Activated CD8-positive, alpha-beta memory T cell treated with anti-CD3 and anti-CD28 coated beads, Interleukin-2, amount 10 ng/mL, durations not matched to agents 7 days and 5 days (primary cell): ENCODE results near the gene NHERF2. TPM values are rescaled to one million over a fixed set of nuclear protein-coding genes. Genes with fewer than 3 reads are reported as not detected.

Source experiments
- ATAC-seq: fragments of 150-1000 bp; cut with Tn5 transposase; one replicate; pipeline ENCODE4 v1.10.0; 2021; ENCODE audit warnings: moderate library complexity
- CTCF ChIA-PET: fragments of 350-600 bp; sonication (Branson Sonifier 250); formaldehyde crosslinking; loops from one replicate; lab custom pipeline; 2021; ENCODE audit warnings: antibody characterized with exemption; lab: Charles Lee
- DNase-seq: peaks from one replicate; pipeline ENCODE4 v3.0.0-alpha.2; 2020
- H3K27ac Mint-ChIP-seq: one replicate; pipeline ENCODE4 v1.8.0; 2021; ENCODE audit warnings: mild to moderate bottlenecking, mixed read lengths
- H3K27me3 Mint-ChIP-seq: one replicate; pipeline ENCODE4 v1.8.0; 2021; ENCODE audit warnings: mixed read lengths
- H3K36me3 Mint-ChIP-seq: one replicate; pipeline ENCODE4 v1.8.0; 2021; ENCODE audit warnings: mild to moderate bottlenecking, mixed read lengths
- H3K4me1 Mint-ChIP-seq: one replicate; pipeline ENCODE4 v1.8.0; 2021; ENCODE audit warnings: mixed read lengths
- H3K4me3 Mint-ChIP-seq: one replicate; pipeline ENCODE4 v1.8.0; 2021; ENCODE audit warnings: mild to moderate bottlenecking, moderate library complexity, mixed read lengths
- H3K9me3 Mint-ChIP-seq: one replicate; pipeline ENCODE4 v1.8.0; 2022; ENCODE audit warnings: low read depth, mixed read lengths
- total RNA-seq, 2 experiments: library from RNA; stranded (reverse); gene quantifications; one replicate each; pipeline ENCODE4 v1.2.3, GENCODE V29; 2021

NHERF2 gene
- total RNA-seq, 2 experiments from 2014 or later: 1.3 to 2.2 TPM

DNA sequence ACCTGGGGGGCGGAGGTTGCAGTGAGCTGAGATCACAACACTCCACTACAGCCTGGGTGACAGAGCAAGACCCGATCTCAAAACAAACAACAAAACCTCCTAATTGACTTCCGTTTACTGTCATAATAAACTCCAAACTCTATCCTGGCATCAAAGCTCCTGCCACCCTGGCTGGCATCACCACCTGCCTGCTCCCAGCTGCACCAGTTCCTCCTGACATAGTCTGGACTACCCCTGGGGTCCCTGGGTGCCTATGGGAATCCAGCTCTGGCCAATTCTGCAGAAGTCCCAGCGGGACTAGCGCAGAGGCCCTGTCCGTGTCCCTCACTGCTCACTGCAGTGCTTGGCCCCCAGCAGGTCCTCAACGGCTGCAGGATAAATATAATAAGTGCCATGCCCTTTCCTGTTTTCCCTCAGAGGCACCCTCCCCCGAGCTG, 20.2 kb downstream of the NHERF2 start:
- Mint-ChIP-seq H3K4me3 (peak overlapping the region; percentile 89), H3K36me3 (peaks cover 6% of the 10 kb centered on the region), H3K9me3 (no peaks in the 10 kb centered on the region), H3K27me3 (no peaks in the 10 kb centered on the region), H3K27ac (peak overlapping the region; percentile 85), H3K4me1 (peaks cover 21% of the 10 kb centered on the region)
- CTCF ChIA-PET: interaction anchor here (0.7 to 2.7 kb wide), 6 partner anchors 24 to 293 kb away, joined by 3 to 22 read pairs (median 7); partner anchors contain the start of gene ABCA3
- ATAC-seq: no peak
- DNase-seq: no peak

DNA sequence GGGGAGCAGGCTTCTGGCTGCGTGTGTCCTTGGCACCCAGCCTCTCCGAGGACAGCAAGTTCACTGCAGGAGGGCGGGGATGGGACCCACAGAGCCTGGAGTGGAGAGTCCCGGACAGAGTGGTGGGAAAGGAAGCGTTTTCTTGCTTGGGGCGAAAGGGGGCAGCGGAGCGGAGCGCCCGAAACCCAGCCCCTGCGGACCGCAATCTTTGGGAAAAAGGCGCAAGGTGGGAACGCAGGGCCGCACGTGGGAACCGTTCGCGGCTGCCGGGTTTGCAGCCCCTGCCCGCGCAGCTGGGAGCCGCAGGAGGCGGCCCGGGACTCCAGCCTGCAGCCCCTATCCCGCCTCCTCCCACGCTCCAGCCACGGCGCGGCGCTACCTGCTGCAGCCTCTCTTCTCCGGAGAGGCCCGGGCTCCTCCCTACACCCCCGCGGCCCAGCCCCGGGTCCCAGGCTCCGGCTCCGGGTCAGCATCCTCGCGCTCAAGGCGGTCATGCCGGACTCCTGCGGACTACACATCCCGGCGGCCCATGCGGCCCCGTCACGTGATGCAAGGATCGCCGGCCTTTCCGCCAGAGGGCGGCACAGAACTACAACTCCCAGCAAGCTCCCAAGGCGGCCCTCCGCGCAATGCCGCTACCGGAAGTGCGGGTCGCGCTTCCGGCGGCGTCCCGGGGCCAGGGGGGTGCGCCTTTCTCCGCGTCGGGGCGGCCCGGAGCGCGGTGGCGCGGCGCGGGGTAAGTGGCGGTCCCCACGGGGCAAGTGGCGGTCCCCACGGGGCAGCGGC, 20.8 kb downstream of the NHERF2 start, which contains the start of the genes NTHL1 and TSC2:
Gene NTHL1, minus strand, starts transcription at position 505 of the 786 bp plus-strand sequence. Its CDS starts 11 bp downstream, at position 494.
Gene TSC2, plus strand, starts transcription at position 656 of the 786 bp plus-strand sequence. CDS start 631 bp downstream, outside the sequence.
- H3K36me3 Mint-ChIP-seq: peaks cover 6% of the 10 kb centered on the region
- peak within 1 kb of the TSS; percentile 85 for H3K27ac Mint-ChIP-seq
- ATAC-seq: peak; percentile 93
- H3K4me3 Mint-ChIP-seq: peak within 1 kb of the TSS; percentile 89
- peaks cover 21% of the 10 kb centered on the region for H3K4me1 Mint-ChIP-seq
- H3K9me3 Mint-ChIP-seq: no peaks in the 10 kb centered on the region
- peak; percentile 97 for DNase-seq
- CTCF ChIA-PET: interaction anchor here (0.7 to 2.7 kb wide), 15 partner anchors 10 to 380 kb away, joined by 3 to 22 read pairs (median 4); partner anchors contain the start of genes ABCA3, PKD1 and TRAF7
- no peaks in the 10 kb centered on the region for H3K27me3 Mint-ChIP-seq

DNA sequence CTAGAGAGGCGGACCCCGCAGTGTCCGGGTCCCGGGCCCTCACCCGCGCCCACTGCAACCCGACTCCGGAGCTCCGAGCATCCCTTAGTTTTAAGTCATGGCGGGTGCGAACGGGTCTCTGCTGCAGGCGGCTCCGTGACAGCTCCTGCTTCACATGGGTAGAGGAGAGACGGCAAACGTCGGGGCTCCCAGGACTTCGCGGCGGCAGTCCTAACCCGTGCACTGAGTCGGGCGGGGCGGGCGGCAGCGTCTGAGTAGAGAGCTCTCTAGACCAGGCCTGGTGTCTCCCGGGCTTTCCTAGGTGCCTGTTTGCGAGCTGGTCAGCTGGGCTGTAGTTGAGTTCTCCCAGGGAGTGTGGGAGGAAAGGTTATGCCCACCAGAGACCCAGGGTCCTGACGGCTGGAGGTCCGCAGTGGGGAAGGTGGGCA, 21.4 kb downstream of the NHERF2 start:
- H3K4me1 Mint-ChIP-seq: peaks cover 21% of the 10 kb centered on the region
- no peaks in the 10 kb centered on the region for H3K9me3 Mint-ChIP-seq
- peak overlapping the region; percentile 77 for H3K27ac Mint-ChIP-seq
- peaks cover 6% of the 10 kb centered on the region for H3K36me3 Mint-ChIP-seq
- DNase-seq (peak; percentile 45), ATAC-seq (peak; percentile 22)
- no peaks in the 10 kb centered on the region for H3K27me3 Mint-ChIP-seq
- CTCF ChIA-PET: interaction anchor here (0.7 to 2.7 kb wide), 14 partner anchors 9 to 379 kb away, joined by 3 to 22 read pairs (median 4); partner anchors contain the start of genes ABCA3, PKD1 and TRAF7
- H3K4me3 Mint-ChIP-seq: peak overlapping the region; percentile 89

DNA sequence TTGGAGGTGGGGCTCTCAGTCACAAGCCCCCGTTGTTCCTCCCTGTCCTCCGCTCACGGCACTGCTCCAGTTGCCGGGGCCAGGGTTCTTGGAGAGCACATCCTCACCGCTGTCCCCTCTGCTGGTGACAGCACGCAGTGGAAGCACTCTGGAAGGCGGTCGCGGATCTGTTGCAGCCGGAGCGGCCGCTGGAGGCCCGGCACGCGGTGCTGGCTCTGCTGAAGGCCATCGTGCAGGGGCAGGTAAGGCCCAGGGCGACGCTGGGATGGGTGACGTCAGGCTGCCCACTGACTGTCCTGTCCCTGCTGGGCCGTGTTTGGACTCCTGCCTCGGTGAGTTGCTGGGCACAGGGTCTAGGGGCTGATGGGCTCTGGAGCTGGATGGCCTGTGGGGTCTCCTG, 26.5 kb downstream of the NHERF2 start:
- CTCF ChIA-PET: no interaction called here
- no peaks in the 10 kb centered on the region for H3K9me3 Mint-ChIP-seq
- peaks cover 6% of the 10 kb centered on the region for H3K36me3 Mint-ChIP-seq
- DNase-seq (no peak), ATAC-seq (no peak)
- peaks cover 11% of the 10 kb centered on the region for H3K4me1 Mint-ChIP-seq
- no peaks in the 10 kb centered on the region for H3K27me3 Mint-ChIP-seq
- H3K4me3 Mint-ChIP-seq: no peak overlapping the region
- H3K27ac Mint-ChIP-seq: no peak overlapping the region

DNA sequence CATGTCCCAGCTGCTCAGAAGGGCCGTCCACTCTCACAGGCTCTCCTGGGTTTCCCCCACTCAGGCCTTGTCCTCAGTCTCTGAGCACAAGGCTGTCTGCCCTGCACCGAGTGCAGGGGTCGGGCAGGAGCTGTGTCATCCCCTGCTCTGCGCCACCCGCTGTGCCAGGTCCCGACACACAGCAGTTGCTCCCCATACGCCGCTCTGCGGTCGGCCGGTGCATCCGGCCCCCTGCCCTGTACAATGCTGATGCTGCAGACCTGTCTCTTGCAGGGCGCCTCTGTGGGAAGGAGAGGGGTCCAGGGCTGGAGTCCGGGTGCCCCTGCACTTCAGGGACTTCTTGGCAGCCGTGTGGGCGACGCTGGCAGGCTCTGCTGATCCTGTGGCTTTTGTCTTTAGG, 27.2 kb downstream of the NHERF2 start:
- DNase-seq (no peak), ATAC-seq (no peak)
- Mint-ChIP-seq H3K36me3 (peaks cover 6% of the 10 kb centered on the region), H3K4me1 (peaks cover 6% of the 10 kb centered on the region), H3K27ac (no peak overlapping the region), H3K4me3 (no peak overlapping the region), H3K9me3 (no peaks in the 10 kb centered on the region), H3K27me3 (no peaks in the 10 kb centered on the region)
- CTCF ChIA-PET: no interaction called here

DNA sequence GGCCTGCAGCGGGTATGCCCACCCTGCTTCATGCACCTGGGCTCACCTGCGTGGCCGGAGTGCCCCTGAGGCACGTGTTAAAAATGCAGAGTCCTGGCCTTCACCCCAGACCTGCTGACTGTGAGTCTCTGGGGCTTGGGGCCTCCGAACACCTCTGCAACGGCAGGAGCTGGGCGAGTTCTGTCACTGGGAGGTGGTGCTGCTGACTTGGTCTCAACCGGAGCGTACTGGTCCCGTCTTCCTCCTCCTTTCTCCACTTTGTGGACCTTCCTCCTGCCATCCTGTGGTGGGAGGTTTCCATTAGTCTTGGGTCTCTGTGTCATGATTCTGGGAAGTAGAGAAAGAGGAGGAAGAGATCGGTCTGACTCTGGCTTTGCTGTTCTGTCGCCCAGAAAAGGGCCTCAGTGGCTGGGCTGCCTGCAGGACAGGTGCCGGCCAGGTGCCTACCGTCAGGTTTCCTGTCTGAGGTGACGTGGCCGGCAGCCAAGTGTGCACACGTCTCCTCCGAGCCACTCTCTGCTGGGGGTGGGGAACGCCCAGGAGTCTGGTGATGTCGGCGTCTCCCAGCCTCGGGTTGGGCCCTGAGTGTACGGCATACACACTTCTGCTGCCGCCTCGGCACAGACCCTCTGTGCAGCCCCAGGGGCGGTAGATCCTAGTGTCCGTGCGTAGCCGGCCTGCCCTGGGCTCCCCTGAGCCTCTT, 28.0 kb downstream of the NHERF2 start:
- ATAC-seq: no peak
- CTCF ChIA-PET: interaction anchor here (1.4 kb wide), 1 partner anchor 86 kb away, joined by 4 read pairs; no protein-coding TSS in a partner anchor

DNA sequence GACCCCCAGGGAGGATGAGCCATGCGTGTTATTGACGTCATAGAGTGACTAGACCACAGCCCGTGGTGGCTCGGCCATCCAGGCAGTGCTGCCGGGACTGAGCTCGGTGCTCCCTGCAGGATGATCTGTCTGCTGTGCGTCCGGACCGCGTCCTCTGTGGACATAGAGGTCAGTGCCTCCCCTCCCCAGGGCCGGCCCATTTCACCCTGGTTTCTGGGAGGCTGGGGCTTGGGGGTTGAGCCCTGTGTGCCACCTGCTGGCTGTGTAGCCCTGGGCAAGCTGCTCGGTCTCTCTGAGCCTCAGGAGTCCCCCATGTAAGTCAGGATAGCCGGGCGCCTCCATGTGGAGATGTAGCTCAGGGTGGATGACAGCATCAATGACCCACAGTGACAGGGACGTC, 29.4 kb downstream of the NHERF2 start:
- H3K9me3 Mint-ChIP-seq: no peaks in the 10 kb centered on the region
- no peak for ATAC-seq
- no peaks in the 10 kb centered on the region for H3K27me3 Mint-ChIP-seq
- no peak overlapping the region for H3K4me3 Mint-ChIP-seq
- DNase-seq: no peak
- H3K36me3 Mint-ChIP-seq: peaks cover 2% of the 10 kb centered on the region
- no peaks in the 10 kb centered on the region for H3K4me1 Mint-ChIP-seq
- CTCF ChIA-PET: interaction anchor here (1.1 to 1.4 kb wide), 3 partner anchors 34 to 93 kb away, joined by 3 to 4 read pairs (median 3); no protein-coding TSS in a partner anchor
- H3K27ac Mint-ChIP-seq: no peak overlapping the region

More for the DNA sequence above, 28.0 kb downstream of the NHERF2 start:
- Mint-ChIP-seq H3K4me3 (no peak overlapping the region), H3K36me3 (peaks cover 6% of the 10 kb centered on the region), H3K27me3 (no peaks in the 10 kb centered on the region), H3K27ac (no peak overlapping the region), H3K4me1 (no peaks in the 10 kb centered on the region), H3K9me3 (no peaks in the 10 kb centered on the region)
- no peak for DNase-seq

DNA sequence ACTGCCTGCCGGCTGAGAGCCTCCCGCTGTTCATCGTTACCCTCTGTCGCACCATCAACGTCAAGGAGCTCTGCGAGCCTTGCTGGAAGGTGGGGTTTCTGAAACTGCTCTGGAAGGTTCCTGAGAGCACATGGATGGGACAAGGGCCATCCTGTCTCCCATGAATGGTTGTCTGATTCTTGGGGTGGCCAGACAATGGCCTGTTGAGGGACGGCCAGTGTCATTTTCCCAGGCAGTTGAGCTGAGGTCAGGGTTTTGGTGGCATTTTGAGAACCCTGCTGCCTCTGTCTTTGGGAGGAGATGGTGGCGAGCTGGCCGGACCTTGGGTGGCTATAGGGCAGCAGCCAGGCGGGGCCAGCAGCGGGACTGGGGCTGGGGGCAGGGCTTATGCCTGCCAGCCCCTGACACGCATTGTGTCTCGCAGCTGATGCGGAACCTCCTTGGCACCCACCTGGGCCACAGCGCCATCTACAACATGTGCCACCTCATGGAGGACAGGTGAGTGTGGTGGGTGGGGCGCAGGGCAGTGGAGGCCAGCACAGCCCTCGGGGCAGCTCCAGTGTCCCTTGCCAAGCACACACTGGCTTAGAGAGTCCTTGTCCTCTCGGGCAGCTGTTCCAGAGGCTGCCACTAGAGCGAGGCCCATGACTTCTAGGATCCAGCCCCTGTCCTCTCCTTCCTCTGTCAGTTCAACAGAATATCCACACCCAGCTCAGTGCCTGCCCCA, 30.1 kb downstream of the NHERF2 start:
- no peaks in the 10 kb centered on the region for H3K4me1 Mint-ChIP-seq
- CTCF ChIA-PET: interaction anchor here (0.8 to 1.4 kb wide), 3 partner anchors 9 to 92 kb away, joined by 3 to 4 read pairs (median 3); partner anchors contain the start of genes NTHL1 and TSC2
- no peaks in the 10 kb centered on the region for H3K9me3 Mint-ChIP-seq
- H3K27ac Mint-ChIP-seq: no peak overlapping the region
- ATAC-seq: no peak
- H3K27me3 Mint-ChIP-seq: no peaks in the 10 kb centered on the region
- peaks cover 1% of the 10 kb centered on the region for H3K36me3 Mint-ChIP-seq
- no peak for DNase-seq
- no peak overlapping the region for H3K4me3 Mint-ChIP-seq

DNA sequence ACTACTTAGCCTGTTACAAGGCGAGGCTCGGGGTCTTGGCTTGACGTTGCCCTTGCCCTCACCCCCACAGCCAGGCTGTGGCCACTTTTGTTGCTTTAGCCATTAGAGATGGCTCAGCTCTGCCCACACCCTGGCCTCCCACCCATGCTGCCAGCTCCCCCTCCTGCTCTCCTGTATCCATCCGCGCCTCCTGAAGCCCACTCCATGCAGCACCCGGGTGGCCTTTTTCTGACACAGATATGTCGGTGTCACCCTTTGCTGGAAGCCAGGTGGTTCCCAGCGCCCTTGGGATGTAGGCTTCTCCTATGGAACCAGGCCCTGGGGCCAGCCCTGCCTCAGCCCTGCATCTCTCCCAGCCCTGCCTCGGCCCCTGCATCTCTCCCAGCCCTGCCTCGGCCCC, 30.7 kb downstream of the NHERF2 start:
- H3K36me3 Mint-ChIP-seq: peaks cover 1% of the 10 kb centered on the region
- H3K4me1 Mint-ChIP-seq: no peaks in the 10 kb centered on the region
- no peak overlapping the region for H3K4me3 Mint-ChIP-seq
- ATAC-seq (no peak), DNase-seq (no peak)
- no peak overlapping the region for H3K27ac Mint-ChIP-seq
- CTCF ChIA-PET: interaction anchor here (0.8 to 1.4 kb wide), 2 partner anchors 10 to 35 kb away, joined by 3 to 4 read pairs; partner anchors contain the start of genes NTHL1 and TSC2
- H3K27me3 Mint-ChIP-seq: no peaks in the 10 kb centered on the region
- no peaks in the 10 kb centered on the region for H3K9me3 Mint-ChIP-seq

DNA sequence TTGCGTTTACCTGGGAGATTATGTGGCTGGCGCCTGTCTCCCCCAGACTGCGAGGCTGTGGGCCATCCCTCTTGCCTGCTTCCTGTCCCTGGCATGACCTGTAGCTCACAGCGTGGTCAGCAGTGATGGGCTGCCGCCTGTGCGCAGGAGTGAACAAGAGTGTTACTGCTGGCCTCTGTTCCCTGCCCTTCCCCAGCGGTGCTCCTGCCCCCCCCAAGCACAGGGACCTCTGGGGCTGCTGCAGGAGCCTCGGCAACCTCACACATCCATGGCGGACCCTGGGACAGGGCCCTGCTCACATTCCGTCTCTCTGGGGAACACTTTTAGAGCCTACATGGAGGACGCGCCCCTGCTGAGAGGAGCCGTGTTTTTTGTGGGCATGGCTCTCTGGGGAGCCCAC, 31.7 kb downstream of the NHERF2 start:
- Mint-ChIP-seq H3K36me3 (peaks cover 1% of the 10 kb centered on the region), H3K9me3 (no peaks in the 10 kb centered on the region), H3K4me1 (no peaks in the 10 kb centered on the region), H3K4me3 (no peak overlapping the region), H3K27ac (no peak overlapping the region), H3K27me3 (no peaks in the 10 kb centered on the region)
- CTCF ChIA-PET: no interaction called here
- DNase-seq (no peak), ATAC-seq (no peak)

DNA sequence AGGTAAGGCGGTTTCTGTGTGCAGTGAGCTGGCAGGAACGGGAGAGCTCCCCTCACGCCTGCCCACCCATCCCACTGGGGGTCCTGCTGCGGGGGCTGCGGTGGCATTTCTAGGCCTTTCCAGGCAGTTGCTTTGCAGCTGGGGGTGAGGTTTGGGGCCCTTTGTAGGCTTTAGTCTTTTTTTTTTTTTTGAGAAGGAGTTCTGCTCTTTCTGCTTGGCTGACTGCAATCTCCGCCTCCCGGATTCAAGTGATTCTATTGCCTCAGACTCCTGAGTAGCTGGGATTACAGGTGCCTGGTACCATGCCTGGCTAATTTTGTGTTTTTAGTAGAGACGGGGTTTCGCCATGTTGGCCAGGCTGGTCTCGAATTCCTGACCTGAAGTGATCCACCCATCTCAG, 32.2 kb downstream of the NHERF2 start:
- CTCF ChIA-PET: no interaction called here
- peaks cover 1% of the 10 kb centered on the region for H3K36me3 Mint-ChIP-seq
- ATAC-seq (no peak), DNase-seq (no peak)
- no peak overlapping the region for H3K27ac Mint-ChIP-seq
- H3K27me3 Mint-ChIP-seq: no peaks in the 10 kb centered on the region
- no peak overlapping the region for H3K4me3 Mint-ChIP-seq
- H3K9me3 Mint-ChIP-seq: no peaks in the 10 kb centered on the region
- H3K4me1 Mint-ChIP-seq: no peaks in the 10 kb centered on the region

DNA sequence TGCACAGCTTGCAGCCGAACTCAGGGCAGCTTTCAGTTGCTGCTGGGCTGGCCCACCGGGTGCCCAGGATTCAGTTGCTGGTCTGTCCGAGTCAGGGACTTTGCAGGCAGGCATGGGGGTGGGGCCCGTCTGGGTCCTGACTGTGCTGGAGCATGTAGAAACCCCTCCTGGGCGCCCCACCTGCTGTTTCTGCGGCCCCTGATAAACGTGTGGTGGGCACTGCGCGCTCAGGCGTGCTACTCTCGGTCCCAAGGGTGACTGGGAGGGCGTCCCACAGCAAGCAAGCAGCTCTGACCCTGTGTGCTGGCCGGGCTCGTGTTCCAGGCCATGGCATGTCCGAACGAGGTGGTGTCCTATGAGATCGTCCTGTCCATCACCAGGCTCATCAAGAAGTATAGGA, 33.6 kb downstream of the NHERF2 start:
- CTCF ChIA-PET: no interaction called here
- Mint-ChIP-seq H3K4me3 (no peak overlapping the region), H3K36me3 (peaks cover 4% of the 10 kb centered on the region), H3K4me1 (peaks cover under 1% of the 10 kb centered on the region), H3K9me3 (no peaks in the 10 kb centered on the region), H3K27ac (no peak overlapping the region), H3K27me3 (no peaks in the 10 kb centered on the region)
- DNase-seq (no peak), ATAC-seq (no peak)
